ENCODE data around the gene AATF.

AATF gene

DNA sequence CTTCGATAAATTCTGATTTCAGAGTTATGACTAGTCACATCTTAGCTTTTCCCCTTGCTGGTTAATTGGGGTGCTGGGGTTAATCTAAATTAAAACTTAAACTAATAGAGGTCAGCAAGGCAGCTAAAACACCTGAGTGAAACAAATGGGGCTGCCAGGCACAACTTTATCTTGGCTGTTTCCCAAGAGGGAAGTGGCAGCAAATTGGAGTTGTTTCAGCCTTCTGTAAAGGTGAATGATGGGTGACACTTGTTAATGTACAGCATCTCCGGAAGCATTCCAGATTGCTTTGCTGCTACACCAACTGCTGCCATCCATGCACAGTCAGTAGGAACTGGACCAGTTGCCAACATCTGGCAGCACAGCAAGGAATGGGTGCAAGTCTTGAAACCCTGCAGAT lies 43.9 kb downstream of the AATF start:
- no peak for DNase-seq

DNA sequence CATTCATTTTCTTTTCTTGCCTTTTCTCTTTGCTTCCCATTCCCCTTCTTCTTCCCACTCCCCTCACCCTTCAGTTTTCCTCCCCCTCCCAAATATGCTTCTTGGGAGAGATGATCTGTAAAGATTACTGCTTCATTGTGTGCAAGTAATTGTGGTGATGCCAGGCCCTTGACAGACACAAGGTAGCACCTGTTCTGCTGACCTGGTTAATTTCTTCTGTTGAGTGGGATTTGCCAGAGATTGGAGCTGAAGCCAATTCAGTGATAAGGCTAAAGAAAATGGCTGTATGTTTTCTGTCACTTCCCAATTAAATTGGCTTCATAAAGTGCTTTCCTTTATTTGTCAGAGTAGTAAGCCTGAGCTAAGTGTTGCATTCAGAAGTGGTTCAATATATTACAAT lies 44.5 kb downstream of the AATF start:
- DNase-seq = no peak

- DNase-seq = no peak
Observed at GRCh38 chr17:36994438-36994837, 45.7 kb downstream of the AATF start.

GRCh38 chr17:36999471-36999870 lies 50.7 kb downstream of the AATF start:
- DNase-seq = peak; percentile 96

GRCh38 chr17:37016780-37017179 lies 68.0 kb downstream of the AATF start:
- no peak for DNase-seq

GRCh38 chr17:37017404-37017803 lies 68.7 kb downstream of the AATF start:
- no peak for DNase-seq

DNA sequence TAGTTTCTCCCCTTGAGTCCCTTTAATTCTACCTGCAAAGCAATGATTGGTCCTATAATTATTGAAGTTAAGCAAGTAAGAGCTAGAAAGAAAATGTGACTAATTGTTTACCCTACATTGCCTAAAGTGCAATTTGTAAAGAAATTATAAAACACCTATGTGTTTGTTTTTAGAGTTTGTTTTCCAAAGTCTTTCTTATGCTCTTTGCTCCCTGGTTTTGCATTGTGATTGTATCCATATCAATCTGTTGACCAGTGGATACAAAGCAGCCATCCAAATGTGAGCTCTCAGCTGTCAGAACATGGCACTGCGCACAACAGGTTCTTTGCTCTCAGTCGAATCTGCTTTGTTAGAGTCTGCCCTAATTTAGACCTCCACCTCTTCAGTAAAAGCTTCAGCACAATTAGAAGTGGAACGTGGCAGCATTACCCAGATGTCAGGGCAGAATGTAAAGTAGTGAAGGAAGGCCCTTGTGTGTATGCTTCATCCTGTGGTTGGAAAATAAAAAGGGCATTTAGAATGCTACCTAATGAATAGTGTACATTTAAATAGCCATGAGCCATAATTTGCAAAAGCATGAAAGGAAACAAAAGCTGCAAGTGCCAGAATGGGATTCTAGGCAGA lies 70.5 kb downstream of the AATF start:
- DNase-seq = no peak

DNA sequence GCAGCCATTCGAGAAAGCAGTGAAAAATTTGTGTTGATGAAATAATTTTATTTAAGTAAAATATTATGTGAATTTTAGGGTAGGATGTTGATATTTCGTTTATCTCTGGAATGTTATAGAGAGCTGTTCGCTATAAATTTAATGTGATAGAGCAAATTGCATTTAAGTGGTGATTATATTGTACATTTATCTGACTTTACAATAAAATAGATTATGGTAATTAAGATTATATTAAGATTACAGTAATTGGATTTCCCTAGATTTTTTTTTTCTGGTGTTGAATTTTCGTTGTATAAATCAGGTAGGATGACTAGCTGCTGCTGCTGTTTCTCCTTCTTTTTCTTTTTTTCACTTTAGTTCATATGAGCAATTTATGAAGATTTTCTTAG lies 71.0 kb downstream of the AATF start:
- DNase-seq = no peak

GRCh38 chr17:37024181-37024637 lies 75.5 kb downstream of the AATF start:
- DNase-seq = peak; percentile 68 to 77

DNA sequence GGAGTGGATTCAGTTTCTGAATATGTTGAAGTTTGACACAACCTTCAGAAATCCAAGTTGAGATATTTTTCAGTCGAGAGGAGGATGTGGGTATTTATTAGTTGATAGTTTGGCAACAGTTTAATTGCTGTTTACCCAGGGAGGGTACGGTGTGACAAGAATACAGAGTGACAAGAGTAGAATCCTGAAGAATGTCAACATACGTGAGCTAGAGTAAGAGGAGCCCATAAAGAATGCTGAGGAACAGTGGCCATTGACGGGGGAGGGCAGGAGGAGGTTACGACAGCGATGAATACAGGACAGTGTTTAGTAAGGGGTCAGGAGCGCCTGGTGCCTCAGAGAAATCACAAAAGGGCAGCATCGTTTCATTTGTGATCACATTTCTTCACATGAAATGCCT lies 76.5 kb downstream of the AATF start:
- no peak for DNase-seq

GRCh38 chr17:37025847-37026530 lies 77.2 kb downstream of the AATF start:
- no peak for DNase-seq

DNA sequence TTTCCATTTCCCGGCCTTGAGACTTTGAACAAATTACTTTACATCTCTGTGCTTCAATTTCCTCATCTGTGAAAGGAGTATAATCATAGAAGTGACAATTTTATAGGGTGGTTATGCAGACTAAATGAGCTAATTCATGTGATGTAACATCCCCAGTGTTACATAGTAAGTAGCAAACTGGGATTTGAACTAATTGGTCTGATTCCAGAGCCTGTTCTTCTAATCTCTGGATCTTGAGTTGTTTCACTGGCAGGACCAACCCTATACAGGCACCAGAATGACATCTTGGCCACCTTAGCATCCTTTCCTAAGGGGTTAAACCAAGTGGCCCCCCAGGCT lies 77.7 kb downstream of the AATF start:
- DNase-seq = no peak

DNA sequence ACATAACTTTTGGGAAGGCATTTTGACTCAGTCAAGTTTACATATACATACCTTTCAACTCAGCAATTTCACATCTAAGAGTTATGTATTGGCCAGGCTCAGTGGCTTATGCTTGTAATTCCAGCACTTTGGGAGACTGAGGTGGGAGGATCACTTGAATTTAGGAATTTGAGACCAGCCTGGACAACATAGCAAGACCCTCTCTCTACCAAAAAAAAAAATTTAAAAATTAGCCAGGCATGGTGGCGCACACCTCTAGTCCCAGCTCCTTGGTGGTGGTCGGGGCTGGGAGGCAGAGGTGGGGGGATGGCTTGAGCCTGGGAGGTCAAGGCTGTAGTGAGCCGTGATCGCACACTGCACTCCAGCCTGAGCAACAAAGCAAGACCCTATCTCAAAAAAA lies 79.3 kb downstream of the AATF start:
- no peak for DNase-seq

DNA sequence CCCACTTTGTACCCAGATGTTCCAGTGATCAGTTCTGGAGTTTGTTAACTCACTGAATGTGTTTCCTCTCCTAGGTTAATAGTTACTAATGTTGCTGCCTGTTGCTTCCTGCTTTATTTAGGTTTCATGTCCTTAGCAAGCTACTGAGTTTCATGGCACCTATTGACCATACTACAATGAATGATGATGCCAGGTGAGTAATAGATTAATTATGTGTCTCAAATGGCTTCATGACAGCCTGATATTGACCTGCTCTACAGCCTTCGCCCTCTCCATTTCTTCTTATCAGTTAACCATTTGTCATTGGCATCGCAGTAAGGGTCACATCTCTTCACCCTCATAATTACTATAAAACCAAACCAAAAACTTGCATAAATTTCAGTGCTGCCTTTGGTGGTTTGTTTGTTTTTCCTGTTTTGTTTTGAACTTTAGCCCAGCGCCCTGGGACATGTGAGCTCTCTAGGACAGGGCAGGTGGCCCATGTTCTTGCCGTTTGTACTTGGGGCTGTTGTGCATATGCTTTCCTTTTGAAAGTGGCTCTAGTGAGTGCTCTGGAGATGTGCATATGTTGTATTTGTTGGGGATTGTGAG lies 82.8 kb downstream of the AATF start:
- no peak for DNase-seq

GRCh38 chr17:37037590-37038155 lies 88.9 kb downstream of the AATF start:
- DNase-seq = no peak

- DNase-seq = no peak
Observed at GRCh38 chr17:37039269-37039668, 90.5 kb downstream of the AATF start.

GRCh38 chr17:37041932-37042331 lies 93.2 kb downstream of the AATF start:
- DNase-seq = no peak

DNA sequence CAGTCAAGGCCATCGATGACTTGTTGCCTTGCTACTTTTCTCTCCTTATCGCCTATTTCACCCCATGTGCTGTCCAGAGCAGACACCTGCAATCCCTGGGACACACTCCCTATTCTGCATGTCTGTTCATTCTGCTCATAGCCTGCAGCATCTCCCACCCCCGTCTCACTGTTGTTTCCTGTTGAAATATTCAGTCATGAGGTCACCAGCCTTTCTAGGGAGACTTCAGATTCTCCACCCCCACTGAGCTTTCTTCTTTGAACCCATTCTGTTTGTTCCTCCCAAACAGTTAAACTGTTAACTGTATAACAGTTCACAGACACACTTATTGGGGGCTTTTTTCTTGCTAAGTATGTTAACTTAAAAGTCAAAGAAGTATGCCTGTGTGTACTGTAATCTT lies 94.4 kb downstream of the AATF start:
- DNase-seq = no peak

DNA sequence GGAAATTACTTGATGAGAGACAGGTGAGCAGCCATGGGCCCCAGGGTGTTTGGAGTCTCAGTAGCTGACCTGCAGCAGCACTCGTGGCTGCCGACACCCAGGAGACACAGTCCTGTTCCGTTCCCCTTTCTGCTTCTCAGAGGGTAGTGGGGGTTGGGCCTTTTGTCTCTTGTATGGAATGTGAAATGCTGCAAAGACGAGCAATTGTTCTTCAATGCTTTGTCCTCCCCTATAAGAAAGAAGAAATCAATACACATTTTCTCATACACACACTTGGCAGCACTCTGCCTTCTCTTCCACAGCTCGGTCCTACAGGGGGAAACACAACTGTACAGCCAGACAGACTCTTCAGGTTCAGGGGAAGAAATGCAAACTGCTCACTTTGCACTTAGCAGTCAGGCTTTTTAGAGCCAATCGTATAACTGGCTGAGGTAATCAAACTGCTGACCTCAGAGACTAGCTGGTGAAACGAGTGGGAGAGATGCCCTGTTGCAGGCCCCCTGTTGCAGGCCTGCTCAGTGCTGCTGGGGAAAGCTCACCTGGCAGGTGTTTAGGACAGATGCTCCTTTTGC lies 96.7 kb downstream of the AATF start:
- no peak for DNase-seq

GRCh38 chr17:37047631-37048104 lies 98.9 kb downstream of the AATF start:
- peak; percentile 67 to 74 for DNase-seq

- DNase-seq = no peak
Observed at GRCh38 chr17:37048811-37049210, 100.1 kb downstream of the AATF start.

GRCh38 chr17:37050920-37051319 lies 102.2 kb downstream of the AATF start:
- DNase-seq = no peak

DNA sequence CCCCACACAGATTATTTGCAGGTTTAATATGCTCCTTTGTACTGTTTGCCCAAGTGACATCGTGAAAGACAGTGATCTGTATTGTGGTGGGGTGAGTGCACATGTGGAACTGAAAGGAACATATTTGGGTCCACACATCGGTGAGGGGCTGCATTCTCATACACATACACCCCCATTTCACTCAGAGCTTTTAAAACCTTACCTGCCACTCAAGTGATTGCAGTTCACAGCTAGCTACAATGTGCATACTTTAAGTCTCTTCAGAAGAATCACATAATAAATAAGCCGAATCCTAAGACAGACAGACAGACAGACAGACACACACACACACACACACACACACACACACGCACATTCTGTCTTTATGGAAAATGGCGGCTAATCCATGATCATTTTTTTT lies 102.6 kb downstream of the AATF start:
- DNase-seq = no peak

DNA sequence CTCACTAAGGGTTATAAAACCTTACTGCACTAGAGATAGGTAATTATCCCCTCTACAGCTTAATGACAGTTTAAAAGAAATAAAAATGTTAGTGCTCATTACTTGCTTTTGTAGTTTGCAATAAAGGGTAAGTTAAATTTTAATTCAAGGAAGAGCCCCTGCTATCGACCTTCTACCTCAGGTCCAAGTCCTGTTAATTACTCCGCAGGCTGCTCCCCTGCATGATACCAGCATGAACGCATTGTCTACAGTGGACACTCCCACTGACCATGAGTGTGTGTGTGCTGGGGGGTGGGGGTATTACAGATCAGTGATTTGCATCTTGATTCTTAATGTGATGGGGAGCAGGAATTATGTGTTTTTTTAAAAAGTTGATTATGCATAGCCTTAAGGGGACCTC lies 103.1 kb downstream of the AATF start:
- DNase-seq = no peak

Data from AML-193 (cell line).